CD8-positive, alpha-beta memory T cell (primary cell): Measurements from ENCODE around the gene MYNN. TPM values are rescaled to one million over a fixed set of nuclear protein-coding genes. Genes with fewer than 3 reads are reported as not detected.

Experiments used
- CTCF ChIA-PET: fragments of 350-600 bp; sonication (Branson Sonifier 250); formaldehyde crosslinking; loops from one replicate; lab custom pipeline; 2021; ENCODE audit warnings: antibody characterized with exemption; lab: Charles Lee
- POLR2A ChIA-PET: fragments of 350-600 bp; sonication (Branson Sonifier 250); formaldehyde crosslinking; loops from one replicate; lab custom pipeline; 2021; ENCODE audit warnings: antibody characterized with exemption; lab: Charles Lee
- DNase-seq, 5 donors: peaks; one replicate each; pipeline versions ENCODE4 v3.0.0 to v3.0.0-alpha.2; 2020 to 2022; ENCODE audit warnings: mixed read lengths in 1 of 5
- H3K27ac ChIP-seq: one replicate; pipeline ENCODE4 v1.7.0; 2013; ENCODE audit warnings: low read depth, mild to moderate bottlenecking, low read length, moderate library complexity
- H3K27me3 ChIP-seq: 2 replicates; pipeline ENCODE4 v1.7.0; 2013; ENCODE audit warnings: low read length, mild to moderate bottlenecking; ENCODE audit not compliant: insufficient read depth, poor library complexity, severe bottlenecking
- H3K36me3 ChIP-seq: 2 replicates; pipeline ENCODE4 v1.7.0; 2013; ENCODE audit warnings: mild to moderate bottlenecking, low read length, moderate library complexity; ENCODE audit not compliant: insufficient read depth
- H3K4me1 ChIP-seq: 2 replicates; pipeline ENCODE4 v1.7.0; 2013; ENCODE audit warnings: mild to moderate bottlenecking, low read length, moderate library complexity; ENCODE audit not compliant: insufficient read depth
- H3K4me3 ChIP-seq: 2 replicates; pipeline ENCODE4 v1.7.0; 2013; ENCODE audit warnings: mild to moderate bottlenecking, low read length
- H3K9me3 ChIP-seq: 2 replicates; pipeline ENCODE4 v1.7.0; 2013; ENCODE audit warnings: mild to moderate bottlenecking, low read length
- H3K27ac Mint-ChIP-seq, 8 donors: one replicate each; pipeline ENCODE4 v1.8.0; 2020 to 2021; ENCODE audit warnings: mixed read lengths in 8 of 8, mild to moderate bottlenecking in 6 of 8, inconsistent platforms in 3 of 8, moderate library complexity in 3 of 8
- H3K27me3 Mint-ChIP-seq, 2 donors: one replicate each; pipeline ENCODE4 v1.8.0; 2020 to 2021; ENCODE audit warnings: mixed read lengths in 2 of 2, mild to moderate bottlenecking in 1 of 2, moderate library complexity in 1 of 2
- H3K36me3 Mint-ChIP-seq, 3 donors: one replicate each; pipeline ENCODE4 v1.8.0; 2020 to 2021; ENCODE audit warnings: mixed read lengths in 3 of 3, inconsistent platforms in 1 of 3, mild to moderate bottlenecking in 1 of 3
- H3K4me1 Mint-ChIP-seq, 3 donors: one replicate each; pipeline ENCODE4 v1.8.0; 2020 to 2021; ENCODE audit warnings: mixed read lengths in 3 of 3, inconsistent platforms in 1 of 3, mild to moderate bottlenecking in 1 of 3
- H3K4me3 Mint-ChIP-seq, 7 donors: one replicate each; pipeline ENCODE4 v1.8.0; 2020 to 2021; ENCODE audit warnings: mixed read lengths in 7 of 7, mild to moderate bottlenecking in 6 of 7, moderate library complexity in 4 of 7, inconsistent platforms in 2 of 7
- H3K9me3 Mint-ChIP-seq, 5 donors: one replicate each; pipeline ENCODE4 v1.8.0; 2020 to 2022; ENCODE audit warnings: mixed read lengths in 5 of 5, mild to moderate bottlenecking in 3 of 5, moderate library complexity in 2 of 5, inconsistent platforms in 1 of 5
- polyA plus RNA-seq: library from polyadenylated mRNA; unstranded; fragments of 300-500 nt; fragmentation: Illumina TruSeq; gene quantifications from one replicate; pipeline ENCODE4 v1.2.3, GENCODE V29; 2021
- total RNA-seq, 2 experiments: library from RNA; stranded (reverse); gene quantifications; one replicate each; pipeline ENCODE4 v1.2.3, GENCODE V29; 2021

MYNN gene
- total and polyA plus RNA-seq, 3 experiments from 2014 or later = 16.5 to 19.2 (median 18.3) TPM

DNA sequence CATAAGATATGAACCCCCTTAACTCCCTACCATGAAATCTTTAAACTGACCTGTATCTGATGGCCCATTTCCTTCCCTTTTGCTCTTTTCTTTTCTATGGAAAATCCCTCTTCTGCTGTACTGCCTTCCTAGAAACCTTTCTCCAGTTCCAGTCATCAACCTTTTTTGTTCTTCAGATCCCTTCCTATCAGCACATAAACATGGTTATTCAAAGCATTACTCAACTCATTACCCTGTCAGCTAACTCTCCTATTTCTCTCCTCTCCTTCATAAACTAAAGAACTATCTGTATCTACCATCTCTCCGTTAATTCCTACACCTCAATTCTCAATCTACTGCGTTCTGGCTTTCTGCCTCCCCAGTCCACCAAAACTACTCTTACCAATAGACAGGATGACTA lies 21.3 kb upstream of the MYNN start:
- CTCF ChIA-PET = interaction anchor here (2.3 kb wide), 1 partner anchor 11 kb away, joined by 7 read pairs; no protein-coding TSS in a partner anchor
- H3K9me3 ChIP-seq = no peaks in the 10 kb centered on the region
- H3K36me3 ChIP-seq = no peaks in the 10 kb centered on the region
- no peak for DNase-seq
- no peak overlapping the region for H3K4me3 Mint-ChIP-seq
- peaks cover 15 to 41% of the 10 kb centered on the region in 2 donors for H3K27me3 Mint-ChIP-seq
- H3K4me3 ChIP-seq = no peak overlapping the region
- H3K27me3 ChIP-seq = no peaks in the 10 kb centered on the region
- no peak overlapping the region for H3K27ac ChIP-seq
- no peaks in the 10 kb centered on the region for H3K36me3 Mint-ChIP-seq
- H3K4me1 ChIP-seq = no peaks in the 10 kb centered on the region
- no peaks in the 10 kb centered on the region for H3K9me3 Mint-ChIP-seq
- no peaks in the 10 kb centered on the region for H3K4me1 Mint-ChIP-seq
- H3K27ac Mint-ChIP-seq = no peak overlapping the region
- POLR2A ChIA-PET = interaction anchor here (0.7 kb wide), 1 partner anchor 1085 kb away, joined by 3 read pairs; no protein-coding TSS in a partner anchor

DNA sequence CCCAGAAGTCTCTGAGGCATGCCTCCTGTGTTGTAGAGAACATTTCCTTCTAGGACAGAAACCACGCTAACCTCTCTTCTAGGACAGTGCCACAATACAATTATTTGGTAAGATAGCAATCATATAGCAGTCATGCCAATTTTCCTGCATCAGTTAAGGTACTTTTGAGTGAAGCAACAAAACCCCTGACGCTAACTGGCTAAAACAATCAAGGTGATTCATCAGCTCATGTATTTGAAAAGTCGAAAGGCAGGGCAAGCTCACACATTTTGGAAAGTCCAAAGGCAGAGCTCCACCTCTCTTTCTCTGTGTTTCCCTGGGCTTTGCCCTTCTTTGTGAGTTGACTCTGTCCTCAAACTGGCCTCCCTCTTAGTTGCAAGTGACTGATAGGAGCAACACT lies 18.5 kb upstream of the MYNN start:
- Histone ChIP-seq H3K27me3 (no peaks in the 10 kb centered on the region), H3K36me3 (no peaks in the 10 kb centered on the region), H3K9me3 (no peaks in the 10 kb centered on the region), H3K4me3 (no peak overlapping the region), H3K4me1 (peaks cover 15% of the 10 kb centered on the region), H3K27ac (no peak overlapping the region)
- ChIA-PET POLR2A (no interaction called here), CTCF (no interaction called here)
- Mint-ChIP-seq H3K27me3 (peaks cover 6 to 16% of the 10 kb centered on the region in 2 donors), H3K4me3 (no peak overlapping the region), H3K9me3 (no peaks in the 10 kb centered on the region), H3K36me3 (no peaks in the 10 kb centered on the region), H3K27ac (no peak overlapping the region), H3K4me1 (peaks cover 12 to 13% (median 13%) of the 10 kb centered on the region in 3 donors)
- no peak for DNase-seq

DNA sequence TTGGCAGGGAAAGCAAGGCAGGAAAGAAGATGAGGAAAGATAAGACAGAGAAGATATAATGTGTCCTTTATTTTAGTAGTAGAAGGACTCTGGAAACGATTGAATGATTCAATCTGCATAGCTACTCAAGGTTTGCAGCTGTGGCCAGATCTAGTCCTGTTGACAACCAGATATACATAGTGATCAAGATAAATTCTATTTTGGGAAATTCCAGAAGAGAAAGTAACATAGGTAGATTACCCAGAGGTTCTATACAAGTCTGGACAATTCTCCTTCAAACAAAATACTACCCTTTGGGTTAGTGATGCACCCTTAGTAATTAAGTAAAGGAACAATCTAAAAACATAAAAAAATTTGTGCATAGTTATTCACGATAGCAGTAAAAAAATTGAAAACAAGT lies 17.7 kb upstream of the MYNN start:
- Histone ChIP-seq H3K4me1 (peaks cover 15% of the 10 kb centered on the region), H3K9me3 (no peaks in the 10 kb centered on the region), H3K27me3 (no peaks in the 10 kb centered on the region), H3K27ac (no peak overlapping the region), H3K4me3 (no peak overlapping the region), H3K36me3 (no peaks in the 10 kb centered on the region)
- ChIA-PET CTCF (no interaction called here), POLR2A (no interaction called here)
- no peak for DNase-seq
- H3K27me3 Mint-ChIP-seq = peaks cover 5 to 11% of the 10 kb centered on the region in 2 donors
- H3K4me3 Mint-ChIP-seq = no peak overlapping the region
- H3K36me3 Mint-ChIP-seq = no peaks in the 10 kb centered on the region
- H3K9me3 Mint-ChIP-seq = no peaks in the 10 kb centered on the region
- no peak overlapping the region for H3K27ac Mint-ChIP-seq
- H3K4me1 Mint-ChIP-seq = peaks cover 12 to 15% (median 14%) of the 10 kb centered on the region in 3 donors

DNA sequence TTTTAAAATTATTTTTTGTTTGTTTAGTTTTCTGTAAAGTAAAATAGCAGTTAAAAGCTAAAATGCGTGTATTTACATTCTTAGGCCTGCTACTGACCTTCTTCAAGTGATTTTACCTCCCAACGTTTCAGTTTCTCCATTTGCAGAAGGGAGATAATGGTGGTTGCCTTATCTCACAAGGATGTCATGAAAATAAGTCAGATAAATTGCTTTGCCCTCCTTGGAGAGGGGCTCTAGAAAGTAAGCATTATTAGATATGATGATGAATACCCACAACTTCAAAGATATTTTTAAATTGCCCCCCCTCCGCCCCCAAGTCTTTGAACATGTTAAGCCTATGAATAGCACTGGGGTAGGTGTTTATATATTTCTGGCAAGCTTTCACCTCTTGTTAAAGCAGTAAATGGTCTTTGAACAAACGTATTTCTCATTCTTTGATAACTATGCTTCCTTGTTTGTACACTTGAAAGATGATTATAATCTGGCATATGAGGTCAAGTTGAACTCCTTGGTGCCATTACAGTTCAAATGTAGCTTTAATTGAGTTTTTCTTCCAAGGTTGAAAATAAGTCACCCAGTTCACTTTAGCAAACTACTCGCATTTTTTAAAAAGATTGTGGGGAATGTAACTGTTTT lies 14.7 kb upstream of the MYNN start:
- Mint-ChIP-seq H3K4me3 (no peak overlapping the region), H3K36me3 (no peaks in the 10 kb centered on the region), H3K27me3 (no peaks in the 10 kb centered on the region), H3K27ac (no peak overlapping the region), H3K4me1 (peaks cover 20 to 25% (median 20%) of the 10 kb centered on the region in 3 donors), H3K9me3 (no peaks in the 10 kb centered on the region)
- H3K27me3 ChIP-seq = no peaks in the 10 kb centered on the region
- no peak for DNase-seq
- CTCF ChIA-PET = no interaction called here
- peaks cover 21% of the 10 kb centered on the region for H3K4me1 ChIP-seq
- no peak overlapping the region for H3K4me3 ChIP-seq
- no peak overlapping the region for H3K27ac ChIP-seq
- POLR2A ChIA-PET = interaction anchor here (1.5 kb wide), 1 partner anchor 14 kb away, joined by 6 read pairs; no protein-coding TSS in a partner anchor
- no peaks in the 10 kb centered on the region for H3K36me3 ChIP-seq
- H3K9me3 ChIP-seq = no peaks in the 10 kb centered on the region

DNA sequence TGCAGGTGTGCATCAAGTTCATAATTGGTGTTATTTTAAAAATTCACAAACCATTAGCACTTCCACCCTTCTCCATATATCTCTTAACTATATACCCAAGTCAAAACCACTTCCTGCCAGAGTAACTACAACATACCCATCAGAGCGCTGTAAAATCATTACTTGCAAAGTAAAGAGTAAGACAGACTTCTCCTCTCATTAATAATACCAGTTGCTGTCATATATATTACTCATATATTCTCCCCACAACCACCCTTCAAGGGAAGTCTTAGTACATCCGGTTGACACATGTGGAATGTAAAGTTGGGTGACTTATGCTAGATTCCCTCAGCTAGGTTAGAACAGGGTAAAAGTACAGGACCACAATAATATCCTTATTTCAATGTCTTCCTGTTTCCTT lies 13.9 kb upstream of the MYNN start:
- Histone ChIP-seq H3K4me3 (no peak overlapping the region), H3K27me3 (no peaks in the 10 kb centered on the region), H3K9me3 (no peaks in the 10 kb centered on the region), H3K36me3 (no peaks in the 10 kb centered on the region), H3K27ac (peak overlapping the region; percentile 11), H3K4me1 (peaks cover 28% of the 10 kb centered on the region)
- ChIA-PET CTCF (no interaction called here), POLR2A (interaction anchor here (0.6 to 1.5 kb wide), 2 partner anchors 13 to 422 kb away, joined by 3 to 6 read pairs; no protein-coding TSS in a partner anchor)
- peaks cover 0 to 2% (median 0%) of the 10 kb centered on the region in 3 donors for H3K36me3 Mint-ChIP-seq
- H3K9me3 Mint-ChIP-seq = no peaks in the 10 kb centered on the region
- DNase-seq = no peak
- H3K4me3 Mint-ChIP-seq = peak overlapping the region in 4 of 7 donors; percentile 0 to 42 (median 2)
- H3K27me3 Mint-ChIP-seq = no peaks in the 10 kb centered on the region
- peaks cover 27 to 33% (median 27%) of the 10 kb centered on the region in 3 donors for H3K4me1 Mint-ChIP-seq
- H3K27ac Mint-ChIP-seq = peak overlapping the region in 7 of 8 donors; percentile 1 to 75 (median 39)

DNA sequence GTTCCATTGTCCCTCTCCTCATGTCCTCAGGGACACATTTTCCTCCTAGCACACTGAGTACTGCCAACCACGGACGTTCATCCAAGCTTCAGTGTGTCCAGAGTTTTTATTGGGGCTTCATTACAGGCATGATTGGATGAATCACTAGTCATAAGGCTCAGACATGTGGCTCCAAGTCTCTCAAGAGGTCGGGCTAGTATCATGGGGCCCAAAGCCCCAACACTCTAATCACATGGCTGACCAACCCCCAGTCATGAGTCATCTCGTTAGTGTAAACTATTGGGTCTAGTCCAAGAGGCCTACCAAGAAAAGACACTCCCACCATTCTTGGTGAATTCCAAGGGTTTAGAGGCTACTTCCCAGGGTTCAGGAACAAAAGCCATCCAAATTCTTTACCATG lies 12.7 kb upstream of the MYNN start:
- no peaks in the 10 kb centered on the region for H3K9me3 ChIP-seq
- no peaks in the 10 kb centered on the region for H3K27me3 ChIP-seq
- POLR2A ChIA-PET = no interaction called here
- H3K27me3 Mint-ChIP-seq = no peaks in the 10 kb centered on the region
- peaks cover 28% of the 10 kb centered on the region for H3K4me1 ChIP-seq
- peaks cover 32 to 41% (median 35%) of the 10 kb centered on the region in 3 donors for H3K4me1 Mint-ChIP-seq
- peaks cover 0 to 6% (median 0%) of the 10 kb centered on the region in 5 donors for H3K9me3 Mint-ChIP-seq
- no peak overlapping the region for H3K27ac Mint-ChIP-seq
- H3K36me3 Mint-ChIP-seq = peaks cover 0 to 4% (median 0%) of the 10 kb centered on the region in 3 donors
- no peak overlapping the region for H3K4me3 Mint-ChIP-seq
- H3K36me3 ChIP-seq = no peaks in the 10 kb centered on the region
- no peak overlapping the region for H3K4me3 ChIP-seq
- CTCF ChIA-PET = interaction anchor here (1.0 kb wide), 1 partner anchor 9 kb away, joined by 3 read pairs; the partner anchor contains the start of gene ACTRT3
- no peak for DNase-seq
- no peak overlapping the region for H3K27ac ChIP-seq

DNA sequence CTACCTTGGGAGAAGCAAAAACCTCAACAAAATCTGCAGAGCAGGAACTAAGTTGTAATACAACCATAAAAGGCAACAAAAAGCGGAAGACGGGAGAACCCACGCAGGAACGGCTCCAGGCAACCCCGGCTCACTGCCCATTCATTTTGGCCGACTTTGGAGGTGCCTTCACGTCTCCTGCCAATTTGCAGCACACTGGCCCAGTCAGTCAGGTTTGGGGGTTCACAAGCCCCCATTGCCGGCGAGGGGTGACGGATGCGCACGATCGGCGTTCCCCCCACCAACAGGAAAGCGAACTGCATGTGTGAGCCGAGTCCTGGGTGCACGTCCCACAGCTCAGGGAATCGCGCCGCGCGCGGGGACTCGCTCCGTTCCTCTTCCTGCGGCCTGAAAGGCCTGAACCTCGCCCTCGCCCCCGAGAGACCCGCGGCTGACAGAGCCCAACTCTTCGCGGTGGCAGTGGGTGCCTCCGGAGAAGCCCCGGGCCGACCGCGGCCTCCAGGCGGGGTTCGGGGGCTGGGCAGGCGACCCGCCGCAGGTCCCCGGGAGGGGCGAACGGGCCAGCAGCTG lies 8.8 kb upstream of the MYNN start:
- peaks cover 16% of the 10 kb centered on the region for H3K4me1 ChIP-seq
- peak overlapping the region; percentile 92 for H3K27ac ChIP-seq
- no peaks in the 10 kb centered on the region for H3K9me3 ChIP-seq
- Mint-ChIP-seq H3K9me3 (peaks cover 0 to 13% (median 0%) of the 10 kb centered on the region in 5 donors), H3K4me1 (peaks cover 29 to 38% (median 32%) of the 10 kb centered on the region in 3 donors), H3K36me3 (peaks cover 0 to 4% (median 0%) of the 10 kb centered on the region in 3 donors), H3K4me3 (peak overlapping the region; percentile 89 to 99 (median 98)), H3K27me3 (no peaks in the 10 kb centered on the region), H3K27ac (peak overlapping the region; percentile 89 to 99 (median 98))
- H3K36me3 ChIP-seq = no peaks in the 10 kb centered on the region
- DNase-seq = peak; percentile 41 to 81 (median 71)
- H3K27me3 ChIP-seq = no peaks in the 10 kb centered on the region
- ChIA-PET CTCF (interaction anchor here (1.0 to 1.5 kb wide), 3 partner anchors 9 to 269 kb away, joined by 3 to 5 read pairs (median 3); partner anchors contain the start of gene MYNN), POLR2A (interaction anchor here (0.5 to 2.7 kb wide), 7 partner anchors 8 to 1105 kb away, joined by 3 to 31 read pairs (median 5); partner anchors contain the start of genes MYNN, RPL22L1, SEC62 and SKIL)
- H3K4me3 ChIP-seq = peak overlapping the region; percentile 96
